AG20443 (cell line): ENCODE measurements around the gene FH.

Source experiments
- DNase-seq: peaks from one replicate; pipeline ENCODE4 v3.0.0; 2012; ENCODE audit warnings: low spot score, mixed read lengths

The FH gene

DNA sequence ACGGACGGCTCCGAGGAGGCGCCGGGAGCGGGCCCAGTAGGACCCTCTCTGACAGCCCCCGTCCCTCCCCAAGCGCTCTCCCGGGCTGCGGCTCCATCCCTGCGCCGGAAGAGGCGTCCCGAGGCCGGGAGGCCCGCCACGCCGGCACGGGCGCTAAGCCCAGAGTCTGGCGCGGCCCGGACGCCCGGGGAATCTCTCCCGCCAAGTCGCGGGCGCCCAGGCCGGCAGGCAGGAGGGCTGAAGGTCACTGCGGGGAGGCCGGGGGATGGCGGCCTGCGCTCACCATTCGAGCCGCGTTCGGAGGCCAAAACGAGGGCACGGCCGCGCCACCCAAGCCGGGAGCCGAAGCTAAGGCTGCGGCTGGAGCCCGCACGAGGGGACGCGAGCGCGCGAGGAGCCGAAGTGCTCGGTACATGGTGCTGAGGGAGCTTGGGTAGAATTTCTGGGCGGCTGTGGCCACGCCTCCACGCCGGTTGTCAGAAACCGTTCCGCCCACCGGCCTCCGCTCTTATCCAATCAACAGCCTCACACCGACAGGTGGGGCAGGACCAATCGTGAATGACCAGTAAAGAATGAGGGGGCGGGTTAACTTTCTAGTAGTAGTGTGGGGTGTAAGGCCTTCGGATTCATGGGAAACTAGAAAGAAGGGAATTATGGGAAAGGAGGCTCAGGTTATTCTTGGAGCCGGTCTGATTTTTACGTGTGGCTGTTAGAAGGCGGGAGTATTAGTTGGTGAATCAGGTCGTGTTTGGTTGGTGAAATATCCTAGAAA, at the start of gene FH:
FH (minus strand) TSS at position 448 of the 772 bp plus-strand sequence; CDS start at position 415, 33 bp downstream.
- DNase-seq: peak; percentile 95

DNA sequence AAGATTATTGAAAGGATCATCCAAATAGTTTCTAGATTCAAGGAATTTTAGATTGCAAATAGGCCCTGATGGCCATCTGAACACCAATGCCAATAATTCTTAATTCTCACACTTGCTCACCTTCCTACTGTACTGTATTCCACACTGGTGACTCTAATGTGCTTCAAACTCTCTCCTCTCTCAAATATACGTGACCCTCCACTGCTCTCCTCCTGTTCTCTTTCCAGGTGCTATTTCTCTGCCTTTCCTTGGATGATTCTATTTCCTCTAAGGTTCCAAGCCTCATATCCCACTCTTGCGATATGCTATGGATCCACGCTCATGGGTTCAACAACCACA, 41.3 kb upstream of the FH start:
- DNase-seq: no peak

DNA sequence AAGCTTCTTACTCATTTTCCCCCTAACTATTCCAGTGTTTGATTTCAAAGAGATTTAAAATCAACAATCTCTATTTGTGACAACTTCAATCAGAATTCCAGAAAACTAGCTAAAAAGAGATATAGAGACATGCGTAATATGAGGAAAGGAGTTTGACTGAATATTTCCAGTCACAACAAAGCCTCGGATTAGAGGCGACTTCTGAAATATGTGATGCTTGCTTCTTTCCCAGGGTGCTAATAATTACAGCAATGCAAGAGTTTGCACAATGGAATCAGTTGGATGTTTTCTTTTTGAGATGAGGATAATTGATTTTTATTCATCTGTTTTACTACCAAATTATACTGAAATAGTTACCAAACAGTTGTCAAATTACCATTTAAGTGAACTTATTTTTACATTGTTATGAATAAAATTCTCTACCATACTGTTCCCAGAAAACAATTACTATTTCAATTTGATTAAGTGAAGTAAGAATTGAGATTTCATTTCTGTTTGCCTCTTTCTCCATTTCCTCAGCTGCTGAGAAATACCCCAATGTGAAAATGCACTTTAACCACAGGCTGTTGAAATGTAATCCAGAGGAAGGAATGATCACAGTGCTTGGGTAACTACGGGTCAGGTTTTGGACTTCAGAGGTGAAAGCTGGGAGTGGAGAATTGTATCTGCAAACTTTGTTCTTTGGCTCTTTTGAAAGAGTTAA, 40.7 kb upstream of the FH start:
- DNase-seq: no peak

DNA sequence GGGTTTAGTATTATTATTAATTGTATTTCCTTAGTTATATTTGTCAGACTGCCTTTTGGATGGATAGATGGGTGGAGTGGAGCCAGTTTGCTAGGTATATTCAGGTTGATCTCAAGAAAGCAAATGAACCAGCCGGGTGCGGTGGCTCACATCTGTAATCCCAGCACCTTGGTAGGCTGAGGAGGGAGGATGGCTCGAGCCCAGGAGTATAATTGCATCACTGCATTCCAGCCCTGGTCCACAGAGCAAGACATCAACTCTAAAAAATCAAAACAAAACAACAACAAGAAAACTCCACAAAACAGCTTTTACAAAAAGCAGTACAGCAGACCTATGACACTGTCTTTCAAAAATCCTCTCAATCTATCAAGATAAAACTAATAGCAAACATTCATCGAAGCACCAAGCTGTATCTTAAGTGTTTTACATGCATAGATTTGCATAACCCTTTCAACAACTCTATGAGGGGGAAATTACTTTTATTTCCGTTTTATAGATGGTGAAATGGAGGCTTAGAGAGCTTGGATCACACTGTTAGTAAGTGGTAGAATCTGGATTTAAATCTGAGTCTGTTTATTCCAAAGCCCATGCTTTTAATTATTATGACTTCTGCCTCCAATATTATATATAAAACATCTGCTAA, 38.1 kb upstream of the FH start:
- DNase-seq: no peak

DNA sequence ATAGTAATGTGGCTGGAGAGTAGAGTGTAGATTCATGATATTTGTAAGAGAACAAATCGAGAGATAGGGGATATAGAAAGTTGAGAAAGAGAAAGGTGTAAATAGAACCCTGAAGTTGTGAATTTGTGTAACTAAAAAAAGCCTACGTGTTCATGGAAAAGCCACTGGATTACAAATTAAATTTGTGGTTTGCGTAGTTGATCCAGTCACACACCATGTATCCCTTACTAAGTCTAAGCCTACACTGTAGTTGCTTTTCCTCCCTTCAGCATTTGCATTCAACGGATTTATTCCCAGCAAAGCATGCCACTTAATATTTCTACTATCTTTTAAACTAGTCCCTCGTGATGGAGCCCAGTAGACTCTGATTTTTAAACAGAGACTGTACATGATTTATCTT, 37.5 kb upstream of the FH start:
- DNase-seq: no peak

DNA sequence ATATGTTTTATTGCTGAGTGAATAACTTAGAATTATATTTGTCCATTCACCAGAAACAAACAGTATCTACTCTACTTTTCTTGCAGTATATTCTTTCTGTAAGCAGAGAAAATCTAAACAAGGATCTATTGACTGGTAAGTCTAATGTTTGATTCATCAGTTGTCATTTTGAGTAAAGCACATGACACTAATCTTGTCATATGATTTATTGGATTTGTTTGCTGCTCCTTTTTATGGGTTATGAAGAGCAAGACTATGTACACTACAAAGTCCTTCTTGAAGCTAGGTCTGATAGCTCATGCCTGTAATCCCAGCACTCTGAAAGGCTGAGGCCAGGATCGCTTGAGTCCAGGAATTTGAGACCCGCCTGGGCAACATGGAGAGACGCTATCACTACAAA, 36.0 kb upstream of the FH start:
- DNase-seq: no peak

DNA sequence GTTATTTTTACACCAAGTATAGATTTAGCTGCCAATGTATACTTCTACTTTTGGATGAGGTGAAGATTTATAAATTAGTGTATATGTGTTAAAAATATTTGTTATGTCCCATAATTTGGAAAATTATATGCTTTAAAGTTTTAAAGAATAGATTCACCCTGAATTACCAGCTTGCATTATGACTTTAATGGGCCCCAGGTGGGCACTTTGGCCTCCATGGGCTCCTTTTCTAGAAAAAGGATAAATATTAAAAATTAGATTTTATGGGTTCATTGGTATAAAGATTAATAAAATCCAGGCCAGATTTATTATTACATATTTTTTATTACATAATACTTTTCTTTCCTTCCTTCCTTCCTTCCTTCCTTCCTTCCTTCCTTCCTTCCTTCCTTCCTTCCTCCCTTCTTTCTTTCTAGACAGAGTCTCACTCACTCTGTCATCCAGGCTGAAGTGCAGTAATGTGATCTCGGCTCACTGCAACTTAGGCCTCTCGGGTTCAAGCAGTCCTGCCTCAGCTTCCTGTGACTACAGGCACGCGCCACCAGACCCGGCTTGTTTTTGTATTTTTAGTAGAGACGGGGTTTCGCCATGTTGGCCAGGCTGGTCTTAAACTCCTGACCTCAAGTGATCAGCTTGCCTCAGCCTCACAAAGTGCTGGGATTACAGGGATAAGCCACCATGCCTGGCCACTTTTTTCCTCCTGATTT, 34.5 kb upstream of the FH start:
- DNase-seq: no peak

DNA sequence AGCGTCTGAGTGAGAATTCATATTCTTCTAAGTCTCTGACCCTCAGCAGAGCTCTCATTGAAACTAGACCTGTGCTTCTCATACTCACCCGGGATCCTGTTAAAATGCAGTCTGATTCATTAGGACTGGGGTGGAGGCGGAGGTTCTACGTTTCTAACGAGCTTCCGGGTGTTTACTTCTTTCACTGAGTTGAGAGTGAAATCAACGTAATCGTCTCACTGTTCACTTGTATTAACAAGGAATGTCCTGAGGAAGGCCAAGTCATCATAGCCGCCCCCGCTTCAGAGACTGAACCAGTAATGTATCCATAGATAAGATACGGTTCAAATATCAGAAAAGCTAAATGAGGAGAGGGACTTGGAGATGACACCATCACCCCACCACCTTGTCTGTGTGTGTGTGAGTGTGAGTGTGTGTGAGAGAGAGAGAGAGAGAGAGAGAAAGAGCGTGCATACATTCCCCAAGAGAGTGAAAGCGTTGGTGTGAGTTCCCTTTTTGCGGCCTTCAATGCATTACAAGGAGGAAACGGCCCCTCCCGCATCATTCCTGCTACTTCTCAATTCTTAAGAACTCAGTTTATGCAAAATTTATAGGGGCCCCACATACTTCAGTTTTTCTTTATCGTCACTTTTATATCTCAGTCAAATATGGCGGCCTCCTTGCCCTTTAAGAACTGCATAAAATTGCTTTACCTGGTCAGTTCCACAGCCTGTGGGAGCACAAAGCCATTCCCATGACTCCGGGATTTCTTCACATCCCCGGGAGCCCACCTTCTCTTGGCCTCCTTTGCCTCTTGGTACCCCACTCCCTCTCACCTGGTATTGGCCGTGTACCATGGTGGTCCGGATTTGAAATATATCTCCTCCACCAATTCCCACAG, 32.4 kb upstream of the FH start:
- DNase-seq: no peak

DNA sequence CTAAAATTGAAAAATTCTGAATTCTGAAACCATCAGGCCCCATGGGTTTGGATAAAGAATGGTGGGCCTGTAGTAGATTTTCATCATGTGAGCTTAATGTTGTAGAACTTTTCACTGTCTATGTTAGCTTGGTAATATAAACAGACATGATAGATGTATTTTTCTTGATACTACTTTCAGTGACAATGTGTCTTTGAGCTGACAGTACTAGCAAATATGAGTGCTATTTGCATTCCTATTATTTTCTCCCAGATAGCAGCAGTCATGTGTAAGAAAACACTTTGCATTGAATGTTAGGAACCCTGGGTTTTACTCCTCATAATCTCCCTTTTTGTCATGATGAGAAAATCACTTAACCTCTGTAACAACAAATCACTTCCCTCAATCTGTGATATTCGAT, 30.8 kb upstream of the FH start:
- no peak for DNase-seq

DNA sequence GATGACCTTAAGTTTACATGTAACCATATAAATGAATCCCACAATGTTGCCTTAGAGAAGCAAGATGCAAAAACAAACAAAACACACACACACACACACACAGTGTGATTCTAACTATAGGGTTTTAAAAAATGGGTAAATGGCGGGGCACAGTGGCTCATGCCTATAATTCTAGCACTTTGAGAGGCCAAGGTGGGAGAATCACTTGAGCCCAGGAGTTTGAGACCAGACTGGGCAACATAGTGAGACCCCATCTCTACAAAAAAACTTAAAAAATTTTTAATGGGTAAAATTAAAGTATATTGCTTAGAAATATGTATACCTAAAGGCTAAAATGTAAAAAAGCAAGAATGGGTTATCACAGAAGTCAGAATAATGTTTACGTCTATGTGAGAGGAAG, 28.5 kb upstream of the FH start:
- no peak for DNase-seq

DNA sequence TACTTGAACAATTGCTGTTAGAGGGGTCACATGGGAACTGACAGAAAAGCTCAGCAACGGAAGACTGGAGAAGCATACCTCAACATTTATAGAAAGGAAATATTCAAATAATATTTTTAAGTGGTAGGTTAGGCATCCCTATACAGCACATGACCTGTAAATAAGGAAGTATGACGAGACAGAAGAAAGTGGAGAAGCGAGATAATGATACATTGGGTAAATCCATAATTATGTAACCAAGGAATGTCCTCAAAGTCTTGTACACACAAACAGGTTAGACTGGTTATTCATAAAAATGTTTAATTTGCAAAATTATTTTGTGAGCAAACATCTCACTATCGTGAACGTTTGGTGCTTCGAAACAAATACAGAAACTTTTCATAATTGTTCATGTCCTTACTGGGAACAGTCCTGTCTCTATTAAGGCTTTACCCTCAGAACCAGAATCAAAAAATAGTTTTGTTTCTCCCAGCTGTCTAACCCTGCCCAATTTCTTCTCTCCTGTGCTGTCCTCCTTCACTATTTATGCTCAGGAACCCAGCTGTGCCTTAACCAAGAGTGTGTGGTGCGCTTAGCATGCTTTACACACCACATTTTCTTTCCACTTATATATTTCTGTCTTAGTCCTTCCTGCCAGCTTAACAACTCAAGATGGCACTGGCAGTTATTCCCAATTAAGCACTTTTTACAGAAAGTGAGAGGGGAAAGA, 22.8 kb upstream of the FH start:
- no peak for DNase-seq

DNA sequence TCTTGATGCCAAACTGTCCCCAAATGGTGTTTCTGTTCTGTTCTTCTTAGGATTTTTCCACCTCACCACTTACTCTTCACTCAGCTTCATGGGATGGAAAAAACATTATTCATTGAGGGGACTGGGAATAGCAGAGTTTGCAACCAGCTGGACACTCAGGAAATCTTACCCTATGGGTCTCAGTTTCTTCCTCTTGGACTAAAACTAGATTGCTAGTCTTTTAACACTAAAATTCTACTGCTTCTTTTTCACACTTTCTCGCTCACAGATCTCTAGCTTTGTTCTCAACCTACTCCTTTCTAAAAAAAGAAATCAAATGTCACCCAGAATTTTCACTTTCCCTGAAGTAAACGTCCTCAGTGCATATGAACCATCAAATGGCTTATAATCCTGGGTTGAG, 17.4 kb upstream of the FH start:
- no peak for DNase-seq

DNA sequence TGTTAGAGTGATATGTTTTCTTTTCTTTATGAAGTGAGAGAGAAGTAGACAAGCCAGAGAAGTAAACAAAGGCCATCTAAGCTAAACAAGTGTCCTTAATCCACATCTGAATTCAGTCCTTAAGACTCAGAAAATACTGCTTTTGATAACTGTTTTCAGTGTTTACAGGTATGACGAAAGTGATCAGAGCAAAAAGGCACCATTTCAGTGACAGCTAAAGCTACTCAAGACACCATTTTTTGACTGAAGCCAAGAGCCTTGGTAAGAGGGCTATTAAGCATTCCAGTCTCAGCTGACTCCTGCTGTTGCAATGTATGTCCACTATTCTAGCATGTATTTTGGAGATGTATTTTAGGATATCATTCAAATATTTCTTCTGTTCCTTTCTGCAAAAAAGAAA, 16.7 kb upstream of the FH start:
- DNase-seq: no peak

DNA sequence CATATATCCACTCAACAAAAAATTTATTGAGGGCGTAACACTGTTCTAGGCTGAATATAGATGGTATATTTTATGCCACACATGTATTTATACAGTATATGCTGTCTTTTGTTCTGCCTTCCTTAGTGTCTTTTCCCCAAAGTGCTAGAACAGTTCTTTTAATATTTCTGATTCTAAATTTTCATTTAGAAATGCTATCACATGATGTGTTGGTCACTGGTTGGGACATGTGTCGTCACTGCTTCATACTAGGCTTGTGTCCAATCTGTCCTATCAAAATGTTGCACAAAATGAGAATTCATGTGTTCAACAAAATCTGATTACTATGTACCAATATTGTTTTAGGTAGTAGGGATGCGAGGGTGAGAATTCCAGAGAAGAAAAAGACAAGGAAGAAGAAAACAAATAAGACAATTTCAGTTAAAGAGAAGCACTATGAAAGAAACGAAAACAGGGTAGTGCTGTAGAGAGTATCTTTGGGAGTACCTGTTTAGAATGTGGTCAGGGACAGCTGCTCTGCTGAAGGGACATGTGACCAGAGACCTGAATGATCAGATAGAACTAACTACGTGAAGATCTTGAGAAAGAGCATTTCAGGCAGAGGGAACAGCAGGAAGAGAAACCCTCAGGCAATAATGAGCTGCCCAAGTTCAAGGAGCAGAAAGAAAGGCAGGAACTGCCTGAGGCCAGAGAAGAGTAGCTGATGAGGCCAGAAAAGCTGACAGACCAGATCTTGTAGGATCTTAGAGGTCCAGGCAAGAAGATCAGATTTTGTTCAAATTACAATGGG, 14.0 kb upstream of the FH start:
- no peak for DNase-seq

DNA sequence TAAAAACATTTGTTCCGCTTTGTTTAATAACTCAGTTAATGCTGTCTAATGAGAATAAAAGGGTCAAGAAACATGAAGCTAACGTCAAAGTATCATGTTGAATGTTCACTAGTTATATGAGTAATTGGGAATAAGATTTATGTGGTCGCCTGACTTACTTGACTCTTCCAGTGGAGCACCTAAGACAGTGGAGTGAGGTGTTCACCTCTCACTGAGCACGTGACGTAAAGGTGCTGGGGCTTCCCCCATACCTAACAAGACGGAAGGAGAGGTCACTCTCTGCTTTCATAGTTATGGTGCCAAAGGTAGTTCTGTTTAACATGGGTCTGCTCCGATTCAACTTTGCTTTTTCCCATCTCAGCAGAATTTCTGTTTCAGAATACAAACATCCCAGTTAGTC, 13.3 kb upstream of the FH start:
- DNase-seq: no peak

DNA sequence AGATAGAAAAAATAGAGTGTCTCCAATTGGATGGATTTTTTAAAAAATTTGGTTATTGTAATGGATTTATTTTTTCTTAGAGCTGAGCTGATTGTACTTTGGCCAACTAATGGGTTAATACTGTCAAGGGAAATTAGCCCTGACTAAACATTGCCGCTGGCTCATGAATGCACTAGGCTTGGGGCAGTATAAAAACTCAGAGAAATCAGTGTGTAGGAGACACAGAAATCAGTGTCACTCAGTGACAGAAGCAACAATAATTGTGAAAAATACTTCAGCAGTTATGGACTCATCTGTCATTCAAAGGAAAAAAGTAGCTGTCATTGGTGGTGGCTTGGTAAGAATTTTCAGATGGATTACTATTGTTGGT, 12.6 kb upstream of the FH start, which contains the start of gene KMO:
KMO (plus strand) TSS at position 217 of the 370 bp plus-strand sequence; CDS start at position 284, 67 bp downstream.
- no peak for DNase-seq

DNA sequence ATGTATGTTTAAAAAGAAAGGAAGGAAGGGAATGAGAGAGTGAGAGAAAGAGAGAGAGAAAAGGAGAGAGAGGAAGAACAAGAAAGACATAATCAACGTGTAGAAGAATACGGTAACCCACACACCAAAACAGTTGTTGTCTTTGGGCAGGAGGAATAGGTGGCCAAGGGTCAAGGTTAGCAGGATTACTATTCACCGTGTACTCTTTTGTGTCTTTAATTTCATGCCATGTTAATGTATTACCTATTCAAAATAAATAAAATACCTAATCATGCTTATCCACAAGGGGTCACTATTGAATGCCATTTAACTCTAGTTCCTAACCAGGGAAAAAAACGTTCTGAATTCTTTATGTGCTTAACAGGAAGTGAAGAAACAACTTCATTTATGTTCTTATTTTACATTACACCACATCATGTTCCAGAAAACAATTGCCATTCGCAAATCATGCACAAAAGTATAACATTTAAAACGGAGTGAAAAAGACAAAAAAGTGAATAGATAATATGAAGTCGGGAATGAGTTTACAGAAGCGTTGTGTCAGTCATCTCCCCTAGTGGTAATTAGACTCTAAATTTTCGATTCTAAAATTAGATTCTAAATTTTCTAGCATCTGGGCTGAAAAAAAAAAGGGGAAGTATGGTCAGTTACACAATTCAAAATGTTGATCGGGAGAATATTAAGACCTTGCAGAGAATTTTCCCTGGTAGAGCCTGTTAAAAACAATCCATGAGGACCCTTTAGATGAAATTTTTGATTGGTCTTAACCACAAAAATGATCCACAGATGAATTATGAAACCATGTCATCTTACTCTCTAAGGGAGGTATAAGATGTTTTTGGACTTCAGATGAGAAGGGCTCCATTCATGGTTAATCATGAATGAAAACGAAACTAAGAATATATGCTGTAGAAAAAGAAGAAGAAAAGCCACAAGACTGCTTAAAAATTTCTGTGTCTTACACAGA, 11.9 kb upstream of the FH start:
- DNase-seq: peak; percentile 27

DNA sequence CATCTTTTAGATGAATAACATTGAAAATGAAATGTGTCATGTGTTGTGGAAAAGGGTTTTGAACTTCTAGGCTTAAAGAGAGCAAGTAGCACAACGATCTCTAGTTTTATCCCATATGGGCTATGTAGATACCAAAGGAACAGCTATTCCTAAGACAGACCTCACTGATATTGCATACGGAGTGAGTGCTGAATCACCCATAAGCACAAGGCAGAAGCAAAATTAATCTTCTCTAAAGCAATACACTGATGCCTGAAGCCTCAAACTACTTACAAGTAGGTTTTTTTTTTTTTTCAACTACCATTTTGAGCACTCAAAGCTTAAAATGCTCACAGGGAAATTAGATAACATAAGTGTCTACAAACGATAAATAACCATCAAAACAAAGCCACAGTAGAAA, 7.6 kb upstream of the FH start:
- DNase-seq: no peak

DNA sequence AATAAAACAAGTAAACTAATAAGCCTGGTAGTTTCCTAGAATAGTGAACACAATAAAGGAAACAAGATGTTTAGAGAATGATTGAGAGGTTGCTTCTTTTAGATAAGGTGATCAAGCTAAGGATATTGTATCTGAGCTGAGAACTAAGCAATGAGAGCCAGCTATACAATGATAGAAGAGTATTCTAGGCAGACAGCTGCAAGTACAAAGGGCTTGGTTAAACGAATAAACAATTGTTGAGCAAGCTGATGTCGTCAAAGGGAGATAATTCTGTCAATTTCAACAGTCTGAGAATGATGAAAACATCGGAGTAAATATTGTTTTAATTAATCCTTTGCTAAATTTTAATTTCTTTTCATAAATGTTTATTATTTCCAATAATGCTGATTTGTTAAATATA, 5.5 kb upstream of the FH start:
- no peak for DNase-seq
